CD4-positive, alpha-beta T cell treated with Interleukin-6 for 4 hours (primary cell): ENCODE measurements around the gene RAB13.

Source experiments
- DNase-seq: peaks from one replicate; pipeline ENCODE4 v3.0.0-alpha.2; 2020; ENCODE audit warnings: mixed read lengths

The RAB13 gene

DNA sequence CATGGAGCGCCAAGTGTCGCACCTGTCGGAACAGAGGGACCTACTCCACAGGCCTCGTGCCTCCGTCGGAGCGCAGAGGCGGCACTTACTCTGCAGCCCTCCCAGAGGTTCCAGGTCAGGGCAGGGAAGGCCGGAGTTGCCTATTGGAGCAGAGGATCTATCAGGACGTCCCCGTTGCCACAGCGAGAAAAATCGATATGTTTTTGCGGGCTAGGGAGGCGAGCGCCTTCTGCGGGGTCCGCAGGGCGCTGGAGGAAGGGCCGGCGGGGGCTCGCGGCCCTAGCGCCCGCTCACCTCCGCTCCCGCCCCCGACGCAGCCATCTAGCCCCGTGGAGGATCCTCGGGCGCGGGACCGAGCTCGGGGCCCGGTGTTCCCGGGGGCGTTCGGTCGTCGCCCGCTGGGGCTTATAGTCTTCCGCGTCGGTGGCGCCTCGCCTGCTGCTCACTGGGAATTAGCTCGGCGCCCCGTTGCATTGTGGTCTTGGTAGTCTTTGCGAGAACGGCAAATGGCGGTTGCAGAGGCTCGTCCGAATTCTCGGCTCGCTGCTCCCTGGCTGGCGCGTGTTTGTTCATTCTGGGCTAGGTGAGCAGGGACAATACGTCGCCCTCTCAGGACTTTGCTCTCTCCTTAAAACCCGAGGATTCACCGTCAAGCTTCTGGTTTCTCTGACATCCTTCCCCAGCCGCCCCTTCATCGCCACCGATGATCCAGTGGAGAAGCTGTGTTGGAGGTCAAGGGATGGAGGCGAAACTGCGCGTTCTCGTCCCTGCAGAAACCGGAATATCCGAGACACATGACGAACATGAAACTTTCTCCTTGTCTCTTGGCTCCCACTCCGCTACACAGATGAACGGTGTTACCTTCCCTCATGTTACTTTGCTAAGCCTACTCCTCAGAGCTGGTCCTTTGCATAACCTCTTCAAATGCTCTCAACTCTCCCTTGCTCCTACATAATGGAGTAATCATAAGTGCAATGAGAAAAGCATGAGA is 8.6 kb downstream of the RAB13 start, which contains the start of gene JTB:
Gene JTB, minus strand, starts transcription at position 425 of the 991 bp plus-strand sequence. Its CDS starts 422 bp downstream, at position 3.
- DNase-seq = peak; percentile 87

DNA sequence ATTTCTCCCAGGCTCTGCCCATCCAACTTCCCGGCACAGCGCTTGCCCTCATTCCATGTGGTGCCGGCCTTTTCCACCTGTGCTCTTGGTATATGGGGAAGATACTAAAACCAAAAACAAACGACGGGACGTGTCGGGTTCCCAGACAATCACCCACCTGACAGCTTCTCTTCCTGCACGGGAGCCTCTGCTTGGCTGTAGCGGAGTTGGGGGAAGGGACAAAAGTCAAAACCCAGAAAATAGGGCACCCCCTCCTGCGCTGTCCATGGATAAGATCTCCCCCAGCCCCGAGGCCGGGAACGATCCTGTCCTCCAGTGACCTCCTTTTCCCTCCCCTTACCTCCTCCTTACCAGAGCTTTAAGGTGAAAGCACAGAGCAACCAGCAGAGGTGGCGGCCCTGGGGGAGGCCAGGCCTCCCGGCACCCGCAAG is 9.3 kb downstream of the RAB13 start:
- no peak for DNase-seq

DNA sequence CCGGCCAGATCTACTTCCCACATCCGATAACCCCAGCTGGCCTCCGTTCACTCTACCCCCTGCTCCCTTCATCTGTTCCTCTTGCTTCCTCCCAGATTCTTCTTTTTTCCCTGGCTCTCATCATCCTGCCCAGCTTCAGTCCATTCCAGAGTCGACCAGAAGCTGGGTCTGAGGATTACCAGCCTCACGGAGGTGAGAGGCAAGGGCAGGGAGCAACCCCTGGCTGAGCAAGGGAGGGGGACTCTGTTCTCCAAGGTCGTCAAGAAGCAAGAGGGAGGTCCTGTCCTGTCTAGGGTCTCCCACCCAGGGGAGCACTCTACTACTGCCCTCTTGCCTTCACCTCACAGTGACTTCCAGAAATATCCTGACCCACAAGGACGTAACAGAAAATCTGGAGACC is 12.6 kb downstream of the RAB13 start:
- DNase-seq = no peak

DNA sequence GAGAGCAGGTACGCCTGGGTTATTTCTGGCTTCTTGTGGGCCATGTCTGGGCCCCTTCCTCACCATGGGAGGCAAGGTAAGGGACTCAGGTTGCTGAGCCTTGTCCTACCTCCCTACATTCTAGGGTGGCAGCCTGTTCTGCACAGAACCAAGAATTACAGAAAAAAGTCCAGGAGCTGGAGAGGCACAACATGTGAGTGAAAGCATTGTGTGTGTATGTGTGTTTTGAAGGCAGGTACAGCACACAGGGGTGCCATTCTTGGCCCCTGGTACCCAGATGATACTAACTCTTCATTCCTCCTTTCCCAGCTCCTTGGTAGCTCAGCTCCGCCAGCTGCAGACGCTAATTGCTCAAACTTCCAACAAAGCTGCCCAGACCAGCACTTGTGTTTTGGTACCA is 13.1 kb downstream of the RAB13 start:
- no peak for DNase-seq

DNA sequence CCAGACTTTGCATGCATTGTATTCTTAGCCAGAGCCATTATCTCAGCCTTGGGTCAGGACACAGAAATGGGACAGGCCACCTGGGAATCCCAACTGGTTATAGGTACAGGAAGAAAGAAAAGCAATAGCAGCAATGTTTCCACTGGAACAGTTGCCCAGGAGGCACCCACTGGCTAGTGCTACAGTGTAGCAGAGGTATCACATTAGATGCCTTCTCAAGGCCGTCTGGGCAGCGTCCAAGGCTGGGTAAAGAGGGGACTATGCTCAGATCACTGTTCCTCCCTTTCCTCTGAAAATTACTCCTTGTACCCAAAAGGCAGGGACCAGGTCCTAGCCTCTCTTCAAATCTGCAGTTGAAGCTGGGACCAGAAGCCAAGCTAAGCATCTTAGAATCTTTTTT is 15.8 kb downstream of the RAB13 start:
- DNase-seq = no peak

DNA sequence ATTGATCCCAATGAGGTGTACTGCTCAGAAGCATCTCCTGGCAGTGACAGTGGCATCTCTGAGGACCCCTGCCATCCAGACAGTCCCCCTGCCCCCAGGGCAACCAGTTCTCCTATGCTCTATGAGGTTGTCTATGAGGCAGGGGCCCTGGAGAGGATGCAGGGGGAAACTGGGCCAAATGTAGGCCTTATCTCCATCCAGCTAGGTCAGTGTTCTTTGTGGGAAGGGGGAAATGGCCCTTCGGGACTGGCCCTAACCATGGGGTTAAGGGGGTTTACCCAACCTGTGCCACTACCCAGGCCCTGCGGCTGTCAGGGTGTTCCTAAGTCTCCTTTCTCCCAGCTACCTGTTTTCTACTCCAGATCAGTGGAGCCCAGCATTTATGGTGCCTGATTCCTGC is 17.2 kb downstream of the RAB13 start:
- DNase-seq = no peak

DNA sequence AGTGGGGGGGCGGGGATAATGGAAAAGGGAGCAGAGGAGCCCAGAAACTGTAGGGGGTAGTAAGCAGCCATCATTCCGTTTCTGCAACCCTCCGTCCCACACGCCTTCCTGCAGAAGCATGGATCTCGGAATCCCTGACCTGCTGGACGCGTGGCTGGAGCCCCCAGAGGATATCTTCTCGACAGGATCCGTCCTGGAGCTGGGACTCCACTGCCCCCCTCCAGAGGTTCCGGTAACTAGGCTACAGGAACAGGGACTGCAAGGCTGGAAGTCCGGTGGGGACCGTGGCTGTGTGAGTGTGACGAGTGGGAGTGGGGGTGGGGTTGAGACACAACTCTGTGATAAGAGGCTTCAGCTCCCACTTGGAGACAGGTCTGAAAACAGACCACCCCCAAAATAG is 17.7 kb downstream of the RAB13 start:
- no peak for DNase-seq

DNA sequence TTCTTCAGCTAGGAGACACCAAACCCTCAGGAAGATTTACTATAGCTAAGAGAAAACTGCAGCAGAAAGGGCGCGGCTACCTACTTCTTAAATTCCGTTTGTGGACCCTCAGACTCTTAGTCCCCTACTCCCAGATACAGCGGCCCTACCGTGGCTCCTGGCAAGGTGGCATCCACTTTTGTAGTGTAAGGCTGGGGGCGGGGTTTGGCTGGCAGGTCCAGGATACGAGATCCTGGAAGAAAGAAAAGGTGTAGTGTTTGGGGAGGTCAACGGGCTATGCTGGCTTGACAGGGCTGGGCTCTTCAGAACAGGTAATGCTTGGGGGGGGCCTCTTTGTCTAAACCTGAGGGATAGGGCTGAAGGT is 18.2 kb downstream of the RAB13 start:
- no peak for DNase-seq

DNA sequence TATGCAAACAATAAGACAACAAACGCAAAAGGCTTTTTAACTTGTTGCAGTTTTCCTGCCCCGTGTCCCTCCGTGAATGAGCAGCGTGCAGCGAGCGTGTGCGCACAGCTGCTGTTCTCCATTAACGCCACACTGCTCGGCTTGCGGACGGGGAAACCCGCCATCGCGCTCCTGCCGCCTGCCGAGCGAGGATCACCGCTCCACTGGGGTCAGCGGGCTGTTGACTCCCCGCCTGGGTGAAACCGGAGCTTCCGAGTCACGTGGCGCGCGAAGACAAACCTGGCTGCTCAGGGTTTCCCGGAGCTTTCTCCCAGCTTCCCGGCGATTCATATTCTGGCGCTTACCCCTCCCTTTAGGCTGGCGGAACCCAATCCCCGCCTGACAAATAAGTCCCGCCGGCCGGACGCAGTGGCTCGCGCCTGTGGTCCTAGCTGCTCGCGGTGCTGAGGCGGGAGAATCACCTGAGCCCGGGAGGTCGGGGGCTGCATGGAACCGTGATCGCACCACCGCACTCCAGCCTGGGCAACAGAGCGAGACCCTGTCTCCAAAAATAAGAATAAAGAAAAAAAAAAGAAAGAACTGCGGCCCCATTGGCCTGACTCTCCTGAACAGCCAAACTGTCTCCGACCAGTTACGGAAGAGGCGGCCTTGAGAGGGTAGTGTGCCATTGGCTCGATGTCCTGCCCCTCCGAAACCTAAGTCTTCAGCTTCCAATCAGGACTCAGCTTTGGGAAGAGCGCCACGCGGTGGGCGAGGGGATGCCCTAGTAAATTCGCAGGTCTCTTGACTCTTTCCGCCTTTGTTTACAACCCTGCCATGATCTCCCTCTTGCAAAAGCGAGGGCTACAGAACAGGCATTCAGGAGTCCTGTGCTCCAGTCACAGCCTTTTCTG is 18.8 kb downstream of the RAB13 start, which contains the start of gene CREB3L4:
Gene CREB3L4, plus strand, starts transcription at position 796 of the 893 bp plus-strand sequence. CDS start 624 bp downstream, outside the sequence.
- DNase-seq = peak; percentile 90

DNA sequence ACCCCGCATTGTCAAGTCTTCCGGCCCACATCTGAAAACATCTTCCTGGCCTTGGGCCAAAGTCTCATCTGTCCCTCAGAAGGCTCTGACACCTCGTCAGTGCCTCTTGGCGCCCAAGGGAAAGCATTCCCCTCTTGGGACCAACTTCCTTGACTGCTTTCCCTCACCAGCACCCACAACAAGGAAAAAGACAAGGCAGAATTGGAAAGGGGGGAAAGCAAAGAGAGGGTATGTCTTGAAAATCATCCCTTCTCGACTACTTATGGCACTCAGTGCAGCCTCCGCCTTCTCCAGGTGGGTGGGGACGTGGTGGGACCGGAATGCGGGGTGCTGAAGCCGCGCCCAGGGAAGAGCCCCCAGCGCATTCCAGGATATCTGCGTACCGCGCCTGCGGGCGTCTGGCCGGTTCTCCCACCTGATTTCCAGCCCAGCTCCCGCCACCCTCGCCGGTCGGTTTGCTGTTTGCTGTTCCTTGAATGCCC is 22.2 kb downstream of the RAB13 start:
- DNase-seq = no peak

DNA sequence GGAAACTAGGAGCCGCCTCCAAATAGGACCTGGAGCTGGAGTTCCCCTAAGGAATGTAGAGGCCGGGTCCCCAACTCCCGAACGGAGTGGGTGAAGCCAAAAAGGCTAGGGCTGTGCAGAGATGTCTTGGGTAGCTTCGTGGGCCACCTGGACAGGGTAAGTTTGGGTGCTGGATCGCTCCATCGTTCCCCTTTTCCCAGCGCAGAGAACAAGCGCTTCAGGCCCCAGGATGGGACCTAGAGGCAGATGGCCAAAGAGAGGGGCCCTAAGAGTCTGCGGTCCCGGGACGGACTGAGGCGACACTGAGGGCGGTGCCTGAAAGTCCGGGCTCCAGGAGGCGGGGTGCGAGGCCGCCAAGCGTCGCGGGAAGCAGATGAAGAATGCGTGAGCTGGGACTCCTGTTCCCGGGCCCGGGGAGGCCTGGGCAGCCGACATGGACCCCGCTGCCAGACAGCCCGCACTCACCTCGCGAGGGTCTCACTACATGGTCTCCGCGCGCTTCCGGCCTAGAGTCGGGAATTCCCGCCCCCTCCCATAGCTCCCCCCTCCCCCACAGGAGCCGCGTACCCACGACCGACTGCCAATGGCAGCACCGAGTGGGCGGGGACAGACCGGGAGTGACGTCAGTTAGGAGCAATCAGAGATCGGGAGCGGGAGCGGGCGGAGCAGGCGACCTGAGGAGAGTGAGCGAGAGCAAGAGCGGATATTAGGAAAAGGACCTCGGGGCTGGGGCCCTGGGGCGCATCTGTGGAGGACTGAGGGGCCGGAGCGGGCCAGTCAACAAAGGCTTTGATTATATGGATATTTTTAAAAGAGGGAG is 22.9 kb downstream of the RAB13 start, which contains the start of gene SLC39A1:
Gene SLC39A1, minus strand, starts transcription at position 508 of the 820 bp plus-strand sequence. CDS start 822 bp downstream, outside the sequence.
- peak; percentile 98 for DNase-seq

DNA sequence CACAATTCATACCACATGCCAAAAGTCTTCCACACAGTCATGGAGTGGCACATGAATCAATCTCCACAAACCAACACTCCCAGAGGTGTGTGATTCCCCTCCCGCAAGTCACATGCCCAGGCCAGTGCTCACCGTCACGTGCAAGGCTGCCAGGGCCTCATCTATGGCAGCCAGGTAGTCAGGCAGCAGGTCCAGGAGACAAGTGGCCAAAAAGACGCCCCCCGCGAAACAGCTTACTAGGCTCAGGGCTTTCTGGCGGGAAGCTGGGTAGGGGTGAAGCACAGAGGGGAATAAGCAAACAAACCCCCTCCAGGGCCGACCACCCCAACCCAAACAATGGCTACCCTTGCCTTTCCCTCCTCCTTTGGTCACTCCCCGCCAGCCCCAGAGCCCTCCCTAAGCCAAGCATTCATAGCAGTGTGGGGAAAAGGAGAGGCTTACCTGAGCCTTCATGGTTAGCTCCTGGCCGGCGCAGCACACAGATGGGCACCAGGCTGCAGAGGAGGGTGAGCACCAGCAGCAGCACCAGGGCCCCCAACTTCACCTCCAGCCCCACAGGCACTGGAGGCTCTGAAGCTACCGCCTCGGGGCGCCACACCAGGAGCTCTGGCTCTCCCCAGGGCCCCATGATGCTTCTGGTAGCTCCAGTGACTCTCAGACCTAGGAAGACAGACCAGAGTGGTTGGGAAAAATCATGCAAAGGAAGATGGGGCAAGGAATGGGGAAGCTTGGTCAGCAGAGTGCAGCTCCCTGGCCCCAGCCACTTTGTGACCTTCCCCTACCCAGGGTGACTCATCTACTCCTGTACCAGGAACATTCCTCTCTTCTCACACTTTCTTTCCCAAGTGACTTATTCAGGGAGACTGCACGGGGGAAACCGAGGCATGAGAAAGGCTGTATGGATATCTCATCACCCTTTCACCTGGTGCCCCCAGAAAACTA is 23.8 kb downstream of the RAB13 start:
- no peak for DNase-seq

DNA sequence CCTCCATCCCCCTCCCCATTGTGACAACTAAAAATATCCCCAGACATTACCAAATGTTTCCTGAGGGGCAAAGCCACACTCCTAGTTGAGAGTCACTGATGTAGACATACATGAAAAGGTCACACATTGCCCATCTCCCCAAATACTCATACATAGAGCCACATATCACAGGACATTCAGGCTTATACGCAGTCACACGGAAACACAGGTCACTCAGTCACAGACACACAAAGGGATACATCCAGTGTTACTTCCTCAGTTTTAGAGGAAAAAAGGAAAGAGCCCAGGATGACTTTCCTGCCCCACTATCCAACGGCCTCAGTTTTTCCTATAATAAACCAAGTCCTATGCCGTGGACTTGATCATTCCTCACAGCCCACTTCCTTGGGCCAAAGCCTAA is 24.7 kb downstream of the RAB13 start:
- no peak for DNase-seq

DNA sequence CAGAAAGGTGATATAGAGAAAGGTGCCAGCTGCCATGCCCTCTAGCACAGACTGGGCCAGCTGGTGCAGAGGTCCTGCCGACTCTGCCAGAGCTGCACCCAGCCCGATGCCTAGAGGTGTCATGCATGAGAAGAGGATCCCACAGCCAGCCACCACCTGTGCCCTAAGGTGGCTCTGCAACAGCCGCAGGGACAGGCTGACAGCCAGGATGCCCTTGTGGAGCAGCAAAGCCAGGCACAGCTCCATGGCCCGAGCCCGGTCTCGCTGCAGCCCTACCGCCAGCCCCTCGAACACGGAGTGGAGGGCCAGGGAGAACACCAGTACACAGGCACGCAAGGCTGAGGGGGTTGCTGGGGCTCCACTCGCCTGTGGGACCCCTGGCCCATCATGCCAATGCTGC is 25.9 kb downstream of the RAB13 start:
- DNase-seq = no peak

DNA sequence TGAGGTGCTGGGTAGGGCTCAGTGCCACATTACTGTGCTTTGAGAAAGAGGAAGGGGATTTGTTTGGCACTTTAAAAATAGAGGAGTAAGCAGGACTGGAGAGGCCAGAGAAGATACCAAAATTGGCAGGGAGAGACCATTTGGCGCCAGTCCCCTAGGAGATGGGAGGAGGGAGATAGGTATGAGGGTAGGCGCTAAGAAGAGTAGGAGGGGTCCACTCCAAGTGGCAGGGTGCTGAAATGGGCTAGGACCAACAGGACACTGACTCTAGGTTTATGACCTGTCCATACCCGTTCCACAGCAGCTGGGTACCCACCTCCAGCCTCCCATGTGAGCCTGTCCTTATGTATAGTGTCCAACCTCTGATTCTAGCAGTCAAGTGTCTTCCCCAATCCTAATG is 26.7 kb downstream of the RAB13 start:
- DNase-seq = no peak

DNA sequence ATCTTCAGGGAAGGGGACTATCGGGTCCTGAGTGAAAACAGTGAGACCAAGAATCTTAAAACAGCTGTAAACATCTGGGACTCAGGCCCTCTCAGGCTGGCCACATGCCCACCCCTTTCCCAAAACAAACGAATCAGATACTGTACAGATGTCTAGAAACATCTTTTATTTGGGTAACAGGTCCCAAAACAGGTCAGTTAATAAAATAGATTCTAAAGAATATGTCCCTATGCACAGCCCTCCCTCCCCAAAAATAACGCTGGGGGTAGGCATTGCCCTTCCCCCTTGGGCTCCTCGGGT is 27.2 kb downstream of the RAB13 start:
- DNase-seq = no peak

DNA sequence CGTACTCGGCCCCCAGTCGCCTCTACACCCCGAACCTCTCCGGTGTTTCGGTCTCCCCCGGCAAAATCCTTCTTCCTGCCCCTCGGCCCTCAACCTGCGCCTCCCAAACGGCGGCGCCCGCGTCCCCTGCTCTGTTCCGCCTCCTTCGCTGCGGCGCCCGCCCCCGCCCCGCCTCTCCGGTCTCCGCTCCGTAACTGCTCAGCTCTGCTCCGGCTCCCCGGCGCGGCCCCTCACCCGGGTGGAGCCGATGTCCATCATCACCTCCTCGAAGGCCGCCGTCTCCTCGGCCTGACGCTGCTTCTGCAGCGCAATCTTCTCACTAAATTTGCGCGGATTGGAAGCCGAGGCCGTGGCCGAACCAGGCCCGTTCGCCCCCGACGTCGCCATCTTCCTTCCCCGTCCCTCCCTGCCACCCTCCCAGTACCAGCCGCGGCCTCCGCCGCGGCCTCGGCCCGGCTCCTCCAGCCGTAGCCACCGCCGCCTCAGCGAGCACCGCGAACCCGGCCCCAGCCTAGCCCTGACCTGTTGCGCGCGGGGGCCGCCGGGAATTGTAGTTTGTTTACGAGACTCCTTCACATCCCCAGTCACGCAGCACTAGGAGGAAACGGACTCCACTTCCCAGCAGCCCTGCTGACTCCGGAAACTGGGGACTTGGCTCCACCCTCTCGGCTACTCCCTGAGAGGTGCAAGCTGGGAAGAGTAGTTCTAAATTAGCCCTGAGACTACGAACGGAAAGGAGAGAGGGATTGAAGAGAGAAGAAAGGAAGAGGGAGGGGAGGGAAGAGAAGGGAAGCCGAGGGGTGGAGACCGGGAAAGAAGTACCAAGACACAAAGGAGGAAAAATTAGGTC is 27.8 kb downstream of the RAB13 start, which contains the start of gene CRTC2:
Gene CRTC2, minus strand, starts transcription at position 502 of the 850 bp plus-strand sequence. Its CDS starts 115 bp downstream, at position 387.
- peak; percentile 99 for DNase-seq

DNA sequence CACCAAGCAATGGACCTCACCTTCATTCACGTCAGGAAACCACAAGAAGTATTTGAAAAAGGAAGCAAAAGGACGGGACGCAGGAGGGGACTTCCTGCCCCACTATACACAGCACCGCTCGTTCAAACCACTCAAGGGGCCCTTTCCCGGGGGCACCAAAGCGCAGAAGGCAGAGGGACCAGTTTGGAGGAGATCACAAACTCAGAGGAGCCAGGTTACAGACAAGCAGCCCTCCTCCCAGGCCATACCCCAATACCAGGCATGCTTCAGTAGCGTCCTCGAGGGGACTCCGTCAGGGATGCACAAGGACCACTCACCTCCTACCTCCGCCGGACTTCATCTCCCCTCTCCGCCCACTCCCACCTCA is 28.4 kb downstream of the RAB13 start:
- peak; percentile 42 for DNase-seq

DNA sequence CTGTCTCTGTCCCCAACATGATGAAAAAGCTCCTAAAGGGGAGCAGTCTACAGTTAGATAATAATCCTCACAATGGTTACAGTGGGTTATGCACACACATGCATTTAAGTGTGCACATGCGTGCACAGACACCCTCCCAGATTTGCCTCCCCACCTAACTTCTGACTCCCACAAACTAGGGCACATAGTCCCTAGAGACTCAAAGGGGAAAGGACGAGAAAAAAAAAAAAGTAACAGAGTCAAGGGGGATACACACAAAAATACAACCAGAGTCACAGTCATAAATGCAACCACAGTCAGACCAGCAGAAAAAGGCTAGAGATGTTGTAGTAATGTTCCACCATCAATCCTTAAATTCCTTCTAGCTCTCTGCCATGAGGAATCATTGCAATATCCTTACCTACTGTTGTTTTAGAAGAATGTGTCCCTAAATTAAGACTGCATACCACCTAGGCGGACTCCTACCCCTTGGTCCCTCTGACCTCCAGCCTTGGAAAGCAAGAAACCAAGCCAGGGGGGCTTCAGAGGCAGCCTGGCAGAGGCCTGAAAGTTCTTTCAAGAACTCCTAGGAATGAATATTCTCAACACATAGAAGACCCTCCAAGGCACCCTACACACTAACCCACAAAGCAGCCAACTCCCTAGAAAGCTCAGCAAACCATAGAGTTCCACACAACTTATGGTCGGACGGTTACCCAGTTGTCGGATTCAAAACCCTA is 29.0 kb downstream of the RAB13 start:
- DNase-seq = no peak
